GM04503 (cell line): ENCODE results near the gene MATK.

Experiments used
- DNase-seq: peaks from one replicate; pipeline ENCODE4 v3.0.0-alpha.2; 2012; ENCODE audit warnings: low read depth

MATK gene

DNA sequence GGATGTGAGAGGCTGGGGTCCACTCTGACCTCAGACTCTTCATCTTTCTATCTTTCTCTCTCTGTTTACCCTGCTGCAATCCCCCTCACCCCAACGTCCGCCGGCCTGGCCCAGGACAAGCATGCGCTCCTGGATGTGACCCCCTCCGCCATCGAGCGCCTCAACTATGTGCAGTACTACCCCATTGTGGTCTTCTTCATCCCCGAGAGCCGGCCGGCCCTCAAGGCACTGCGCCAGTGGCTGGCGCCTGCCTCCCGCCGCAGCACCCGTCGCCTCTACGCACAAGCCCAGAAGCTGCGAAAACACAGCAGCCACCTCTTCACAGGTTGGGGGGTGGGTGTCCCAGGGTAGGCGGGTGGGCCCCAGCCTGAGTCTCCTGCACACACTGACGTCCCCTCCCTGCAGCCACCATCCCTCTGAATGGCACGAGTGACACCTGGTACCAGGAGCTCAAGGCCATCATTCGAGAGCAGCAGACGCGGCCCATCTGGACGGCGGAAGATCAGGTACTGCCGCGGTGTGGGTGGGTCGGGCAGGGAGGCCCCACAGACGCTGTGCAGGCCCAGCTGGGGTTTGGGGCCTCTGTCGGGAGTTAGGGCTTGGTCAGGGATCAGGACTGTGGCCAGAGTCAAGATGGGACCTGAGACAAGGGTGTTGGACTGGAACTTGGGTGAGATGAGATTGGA lies 39.7 kb downstream of the MATK start:
- DNase-seq = no peak

DNA sequence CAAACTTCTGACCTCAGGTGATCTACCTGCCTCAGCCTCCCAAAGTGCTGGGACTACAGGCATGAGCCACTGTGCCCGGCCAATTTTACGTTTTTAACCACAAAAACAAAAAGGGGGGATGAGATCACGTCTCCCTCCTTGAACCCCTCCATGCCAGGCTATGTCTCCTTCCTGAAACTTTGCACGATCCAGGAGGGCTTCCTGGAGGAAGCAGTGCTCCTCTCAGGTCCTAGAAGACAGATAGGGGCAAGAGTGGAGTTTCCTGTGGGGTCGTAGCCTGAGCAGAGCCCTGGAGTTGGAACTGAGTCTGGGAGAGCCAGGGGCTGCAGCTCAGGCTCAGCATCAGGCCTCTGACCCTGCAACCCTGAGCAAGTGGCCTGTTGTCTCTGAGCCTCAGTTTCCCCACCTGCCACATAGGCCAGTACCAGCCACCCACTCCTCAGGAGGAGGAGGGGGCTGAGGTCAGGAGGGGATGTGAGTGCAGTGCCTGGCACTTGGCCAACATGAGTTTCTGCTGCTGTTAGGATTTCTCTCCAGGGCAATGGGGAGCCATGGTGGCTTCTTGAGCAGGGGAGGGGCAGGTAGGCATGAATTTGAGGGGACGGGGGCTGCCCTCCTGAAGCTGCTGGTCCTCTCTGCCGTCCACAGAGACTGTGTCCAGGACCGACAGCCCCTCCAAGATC lies 40.7 kb downstream of the MATK start:
- no peak for DNase-seq

DNA sequence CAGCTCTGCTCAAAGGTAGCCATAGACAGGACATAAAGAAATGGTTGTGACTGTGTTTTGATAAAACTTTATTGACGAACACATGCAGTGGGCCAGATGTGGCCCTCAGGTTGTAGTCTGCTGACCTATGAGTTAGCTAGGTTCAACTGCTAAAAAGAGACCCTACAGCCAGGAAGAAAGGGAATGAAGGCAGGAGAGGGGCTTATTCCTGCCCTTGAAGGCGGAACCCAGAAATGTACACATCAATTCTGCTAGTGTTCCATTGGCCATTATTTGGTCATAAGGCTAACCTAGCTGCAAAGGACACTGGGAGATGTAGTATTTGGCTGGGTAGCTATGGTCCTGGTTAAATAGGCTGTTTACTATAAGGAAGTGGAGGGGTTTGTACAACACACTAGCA lies 42.7 kb downstream of the MATK start:
- DNase-seq = no peak

DNA sequence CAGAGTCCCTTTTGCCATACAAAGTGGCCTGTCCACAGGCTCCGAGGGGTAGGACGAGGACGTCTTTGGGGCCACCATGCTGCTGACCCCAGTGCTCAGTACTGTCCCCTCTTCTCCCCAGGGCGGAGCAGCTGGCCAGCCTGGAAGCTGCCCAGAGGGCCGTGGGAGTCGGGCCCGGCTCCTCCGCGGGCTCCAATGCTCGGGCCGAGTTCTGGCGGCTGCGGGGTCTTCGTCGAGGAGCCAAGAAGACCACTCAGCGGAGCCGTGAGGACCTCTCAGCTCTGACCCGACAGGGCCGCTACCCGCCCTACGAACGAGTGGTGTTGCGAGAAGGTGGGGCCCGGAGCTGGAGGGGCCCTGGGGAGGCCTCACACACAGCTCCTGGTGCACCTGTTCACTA lies 45.8 kb downstream of the MATK start:
- no peak for DNase-seq

DNA sequence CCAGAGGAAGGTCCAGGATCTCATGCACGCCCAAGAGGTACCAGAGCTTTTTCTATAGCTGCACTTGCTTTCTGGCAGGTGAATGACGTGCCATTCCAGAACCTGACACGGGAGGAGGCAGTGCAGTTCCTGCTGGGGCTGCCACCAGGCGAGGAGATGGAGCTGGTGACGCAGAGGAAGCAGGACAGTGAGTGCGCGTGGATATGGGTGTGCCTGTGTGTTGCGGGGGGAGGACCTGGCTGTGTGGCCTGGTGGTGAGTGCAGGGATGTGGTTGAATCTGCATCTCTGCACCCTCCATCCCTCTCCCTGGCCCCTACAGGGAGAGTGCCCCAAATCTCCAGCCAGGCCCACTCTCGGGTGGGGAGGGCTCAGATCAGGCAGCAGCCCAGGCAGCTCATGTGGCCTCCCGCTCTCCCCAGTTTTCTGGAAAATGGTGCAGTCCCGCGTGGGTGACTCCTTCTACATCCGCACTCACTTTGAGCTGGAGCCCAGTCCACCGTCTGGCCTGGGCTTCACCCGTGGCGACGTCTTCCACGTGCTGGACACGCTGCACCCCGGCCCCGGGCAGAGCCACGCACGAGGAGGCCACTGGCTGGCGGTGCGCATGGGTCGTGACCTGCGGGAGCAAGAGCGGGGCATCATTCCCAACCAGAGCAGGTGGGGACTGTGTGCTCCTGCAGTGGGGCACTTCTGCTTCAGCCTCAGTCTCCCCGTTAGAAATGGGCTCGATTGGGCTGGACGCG lies 47.5 kb downstream of the MATK start:
- no peak for DNase-seq

DNA sequence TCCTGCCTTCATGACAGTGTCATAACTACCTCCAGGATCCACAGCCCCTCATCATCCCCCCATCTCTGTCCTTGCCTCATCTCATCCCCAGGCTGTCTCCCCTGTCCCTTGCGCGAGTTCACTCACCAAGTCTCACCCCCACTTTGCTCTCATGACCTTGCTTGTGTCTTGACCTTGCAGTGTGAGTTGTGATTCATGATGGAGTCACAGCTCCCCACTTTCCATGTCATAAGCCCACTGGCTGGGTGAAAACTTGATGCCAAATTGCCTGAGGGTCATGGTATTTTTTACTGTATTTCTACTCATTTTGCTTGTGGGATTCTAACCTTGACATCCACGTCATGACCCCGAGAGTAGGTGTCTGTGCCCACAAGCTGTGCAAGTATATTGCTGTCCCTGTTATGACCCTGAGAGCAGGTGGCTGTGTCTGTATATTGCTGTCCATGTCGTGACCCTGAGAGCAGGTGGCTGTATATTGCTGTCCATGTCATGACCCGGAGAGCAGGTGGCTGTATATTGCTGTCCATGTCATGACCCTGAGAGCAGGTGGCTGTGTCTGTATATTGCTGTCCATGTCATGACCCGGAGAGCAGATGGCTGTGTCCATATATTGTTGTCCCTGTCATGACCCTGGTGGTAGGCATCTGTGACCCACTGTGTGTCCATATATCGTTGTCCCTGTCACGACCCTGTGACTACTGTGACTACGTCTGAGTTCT lies 48.5 kb downstream of the MATK start:
- DNase-seq = no peak

DNA sequence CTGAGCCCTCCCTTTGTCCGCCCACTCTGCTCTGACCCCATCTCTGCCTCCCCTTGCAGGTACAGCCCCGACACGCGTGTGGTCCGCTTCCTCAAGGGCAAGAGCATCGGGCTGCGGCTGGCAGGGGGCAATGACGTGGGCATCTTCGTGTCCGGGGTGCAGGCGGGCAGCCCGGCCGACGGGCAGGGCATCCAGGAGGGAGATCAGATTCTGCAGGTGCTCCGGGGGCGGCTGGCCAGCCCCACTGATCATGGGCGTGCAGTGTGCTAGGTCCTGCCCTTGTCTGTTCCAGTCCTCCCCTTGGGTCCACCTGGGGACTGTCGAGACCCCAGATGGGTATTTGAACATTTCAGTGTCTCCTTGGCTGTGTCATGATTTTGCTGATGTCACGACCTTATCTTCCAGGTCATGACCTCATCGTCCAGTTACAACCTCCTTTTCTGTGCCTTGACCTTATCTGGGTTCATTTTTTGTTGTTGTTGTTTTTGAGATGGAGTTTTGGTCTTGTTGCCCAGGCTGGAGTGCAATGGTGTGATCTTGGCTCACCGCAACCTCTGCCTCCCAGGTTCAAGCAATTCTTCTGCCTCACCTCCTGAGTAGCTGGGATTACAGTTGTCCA lies 50.0 kb downstream of the MATK start:
- no peak for DNase-seq

DNA sequence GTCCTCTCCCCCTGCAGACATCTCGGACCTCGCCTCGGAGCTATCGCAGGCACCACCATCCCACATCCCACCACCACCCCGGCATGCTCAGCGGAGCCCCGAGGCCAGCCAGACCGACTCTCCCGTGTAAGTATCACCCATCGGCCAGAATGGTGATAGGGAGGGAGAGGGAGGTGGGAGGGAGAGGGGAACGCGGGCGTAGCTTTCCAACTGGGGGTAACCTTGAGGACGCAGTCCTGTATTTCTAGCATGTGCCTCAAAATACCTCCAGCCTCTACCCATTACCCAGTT lies 51.9 kb downstream of the MATK start:
- no peak for DNase-seq

DNA sequence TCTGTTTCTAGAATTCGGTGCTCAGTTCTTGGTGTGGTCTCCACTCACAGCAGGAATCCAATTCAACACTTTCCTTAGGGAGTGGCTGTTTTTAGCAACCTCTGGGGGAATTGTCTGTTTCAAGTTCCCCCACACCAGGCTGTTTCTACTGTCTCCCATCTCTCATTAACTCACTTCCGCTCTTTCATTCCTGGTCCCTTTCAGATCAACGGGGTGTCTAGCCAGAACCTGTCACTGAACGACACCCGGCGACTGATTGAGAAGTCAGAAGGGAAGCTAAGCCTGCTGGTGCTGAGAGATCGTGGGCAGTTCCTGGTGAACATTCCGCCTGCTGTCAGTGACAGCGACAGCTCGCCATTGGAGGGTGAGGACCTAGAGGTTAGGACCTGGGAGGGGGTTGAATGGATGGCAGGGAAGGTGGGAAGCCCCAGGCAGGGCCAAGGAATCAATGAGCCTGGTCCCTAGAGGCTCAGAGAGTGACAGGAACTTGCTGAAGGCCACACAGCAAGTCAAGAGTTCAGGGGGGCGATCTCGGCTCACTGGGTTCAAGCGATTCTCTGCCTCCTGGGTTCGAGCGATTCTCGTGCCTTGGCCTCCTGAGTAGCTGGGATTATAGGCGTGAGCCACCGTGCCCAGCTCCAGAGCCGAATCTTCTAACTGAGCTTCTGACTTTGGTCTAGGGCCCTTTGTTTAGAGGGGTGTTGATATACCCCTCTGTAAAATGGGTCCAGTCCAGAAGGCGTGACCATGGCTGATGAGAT lies 52.5 kb downstream of the MATK start:
- no peak for DNase-seq

DNA sequence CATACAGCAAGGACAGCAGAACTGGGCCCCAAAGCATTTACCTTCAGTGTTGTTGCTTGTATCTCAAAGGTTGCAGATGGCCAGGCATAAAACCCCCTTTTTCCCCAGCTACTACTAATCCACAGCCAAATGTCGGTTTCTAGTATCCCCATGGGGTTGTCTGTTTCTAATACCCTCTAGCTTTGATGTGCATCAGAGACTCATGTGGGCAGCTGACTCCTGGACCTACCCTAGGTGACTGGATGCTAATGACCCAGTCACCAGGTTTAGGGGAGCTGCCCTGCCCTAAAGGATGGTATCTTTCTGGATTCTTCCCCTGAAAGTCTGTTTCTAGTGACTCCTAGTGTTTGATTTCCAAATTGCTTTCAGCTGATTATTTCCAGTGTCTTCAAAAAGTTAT lies 54.1 kb downstream of the MATK start:
- DNase-seq = no peak

DNA sequence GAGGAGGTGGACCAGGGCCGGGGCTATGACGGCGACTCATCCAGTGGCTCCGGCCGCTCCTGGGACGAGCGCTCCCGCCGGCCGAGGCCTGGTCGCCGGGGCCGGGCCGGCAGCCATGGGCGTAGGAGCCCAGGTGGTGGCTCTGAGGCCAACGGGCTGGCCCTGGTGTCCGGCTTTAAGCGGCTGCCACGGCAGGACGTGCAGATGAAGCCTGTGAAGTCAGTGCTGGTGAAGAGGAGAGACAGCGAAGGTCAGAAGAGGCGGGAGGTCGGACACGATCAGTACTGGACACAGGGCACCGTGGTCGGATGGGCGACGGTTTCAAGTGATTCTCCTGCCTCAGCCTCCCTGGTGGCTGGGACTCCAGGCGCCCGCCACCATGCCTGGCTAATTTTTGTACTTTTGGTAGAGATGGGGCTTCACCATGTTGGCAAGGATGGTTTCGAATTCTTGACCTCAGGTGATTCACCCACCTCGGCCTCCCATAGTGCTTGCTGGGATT lies 55.7 kb downstream of the MATK start:
- no peak for DNase-seq
